H9 (cell line): ENCODE measurements around the gene RBM5. TPM values are rescaled to one million over a fixed set of nuclear protein-coding genes. Genes with fewer than 3 reads are reported as not detected.

ENCODE experiments used
- DNase-seq: peaks from one replicate; pipeline ENCODE4 v3.0.0-alpha.2; 2017
- H2AFZ ChIP-seq: one replicate; pipeline ENCODE4 v1.6.1; 2013; ENCODE audit warnings: mild to moderate bottlenecking, low read length, control low read depth, moderate library complexity
- H2AK5ac ChIP-seq: 2 replicates; pipeline ENCODE4 v1.6.1; 2013; ENCODE audit warnings: low read length, control low read depth, mixed read lengths; ENCODE audit not compliant: insufficient read length
- H2BK120ac ChIP-seq: one replicate; pipeline ENCODE4 v1.6.1; 2013; ENCODE audit warnings: low read depth, mild to moderate bottlenecking, low read length, control low read depth, inconsistent platforms; ENCODE audit not compliant: poor library complexity, severe bottlenecking
- H2BK12ac ChIP-seq: 2 replicates; pipeline ENCODE4 v1.6.1; 2013; ENCODE audit warnings: low read length, control low read depth, mixed read lengths, low read depth; ENCODE audit not compliant: insufficient read length
- H2BK15ac ChIP-seq: 2 replicates; pipeline ENCODE4 v1.6.1; 2013; ENCODE audit warnings: low read depth, low read length, control low read depth
- H2BK20ac ChIP-seq: one replicate; pipeline ENCODE4 v1.6.1; 2013; ENCODE audit warnings: low read depth, mild to moderate bottlenecking, low read length, control low read depth, inconsistent platforms; ENCODE audit not compliant: poor library complexity, severe bottlenecking
- H2BK5ac ChIP-seq: 2 replicates; pipeline ENCODE4 v1.6.1; 2013; ENCODE audit warnings: low read length, control low read depth, mixed read lengths; ENCODE audit not compliant: insufficient read length
- H3K14ac ChIP-seq: 2 replicates; pipeline ENCODE4 v1.6.1; 2013; ENCODE audit warnings: low read length, control low read depth; ENCODE audit not compliant: insufficient read depth
- H3K18ac ChIP-seq: 2 replicates; pipeline ENCODE4 v1.6.1; 2013; ENCODE audit warnings: low read depth, mild to moderate bottlenecking, mixed read lengths, low read length, control low read depth; ENCODE audit not compliant: insufficient read length
- H3K23ac ChIP-seq: 2 replicates; pipeline ENCODE4 v1.6.1; 2013; ENCODE audit warnings: low read length, control low read depth, mixed read lengths, low read depth; ENCODE audit not compliant: insufficient read length
- H3K23me2 ChIP-seq: 2 replicates; pipeline ENCODE4 v1.6.1; 2013; ENCODE audit warnings: low read depth, mild to moderate bottlenecking, mixed read lengths, low read length, control low read depth; ENCODE audit not compliant: insufficient read length, poor library complexity, severe bottlenecking
- H3K27ac ChIP-seq: 2 replicates; pipeline ENCODE4 v1.5.1; 2013; ENCODE audit warnings: low read length, control low read depth, mixed read lengths, low read depth; ENCODE audit not compliant: insufficient read length
- H3K27me3 ChIP-seq: 2 replicates; pipeline ENCODE4 v1.6.1; 2013; ENCODE audit warnings: low read length, control low read depth, inconsistent platforms; ENCODE audit not compliant: insufficient read depth
- H3K4ac ChIP-seq: 2 replicates; pipeline ENCODE4 v1.6.1; 2013; ENCODE audit warnings: low read depth, mild to moderate bottlenecking, control low read depth, inconsistent platforms, low read length, moderate library complexity
- H3K4me1 ChIP-seq: 2 replicates; pipeline ENCODE4 v1.6.1; 2013; ENCODE audit warnings: low read length, control low read depth, inconsistent platforms; ENCODE audit not compliant: insufficient read depth
- H3K4me2 ChIP-seq: 2 replicates; pipeline ENCODE4 v1.6.1; 2013; ENCODE audit warnings: low read length, control low read depth, mixed read lengths; ENCODE audit not compliant: insufficient read length, insufficient read depth
- H3K56ac ChIP-seq: 2 replicates; pipeline ENCODE4 v1.6.1; 2013; ENCODE audit warnings: low read depth, mild to moderate bottlenecking, mixed read lengths, low read length, control low read depth; ENCODE audit not compliant: insufficient read length
- H3K79me1 ChIP-seq: 2 replicates; pipeline ENCODE4 v1.6.1; 2013; ENCODE audit warnings: low read depth, mild to moderate bottlenecking, moderate library complexity, low read length, control low read depth, inconsistent platforms; ENCODE audit not compliant: insufficient read depth, poor library complexity, severe bottlenecking
- H3K79me2 ChIP-seq: 2 replicates; pipeline ENCODE4 v1.6.1; 2013; ENCODE audit warnings: low read length, control low read depth, inconsistent platforms; ENCODE audit not compliant: insufficient read depth
- H3K9ac ChIP-seq: 2 replicates; pipeline ENCODE4 v1.6.1; 2013; ENCODE audit warnings: low read length, control low read depth, mixed read lengths; ENCODE audit not compliant: insufficient read length; ENCODE audit errors: extremely low read depth
- H3K9me3 ChIP-seq: one replicate; pipeline ENCODE4 v1.6.1; 2013; ENCODE audit warnings: low read depth, low read length, inconsistent platforms; ENCODE audit not compliant: control insufficient read depth
- H3T11ph ChIP-seq: one replicate; pipeline ENCODE4 v1.6.1; 2013; ENCODE audit warnings: mild to moderate bottlenecking, low read length, control low read depth, inconsistent platforms
- H4K20me1 ChIP-seq: one replicate; pipeline ENCODE4 v1.6.1; 2013; ENCODE audit not compliant: control insufficient read depth, insufficient read length, insufficient read depth
- H4K5ac ChIP-seq: 2 replicates; pipeline ENCODE4 v1.6.1; 2013; ENCODE audit warnings: low read depth, mild to moderate bottlenecking, mixed read lengths, low read length, control low read depth; ENCODE audit not compliant: insufficient read length
- H4K8ac ChIP-seq: replicated peaks from 2 replicates; pipeline ENCODE4 v1.6.1; 2013; ENCODE audit warnings: low read length, control low read depth, mixed read lengths, low read depth; ENCODE audit not compliant: insufficient read length
- H4K91ac ChIP-seq: 2 replicates; pipeline ENCODE4 v1.6.1; 2013; ENCODE audit warnings: low read depth, mild to moderate bottlenecking, moderate library complexity, mixed read lengths, low read length, control low read depth; ENCODE audit not compliant: insufficient read length
- H3K27ac Mint-ChIP-seq, 3 experiments: 2 replicates in 2 of 3; 3 replicates in 1 of 3; pipeline ENCODE4 v1.8.0; 2020 to 2021; ENCODE audit warnings: mixed read lengths in 3 of 3, mild to moderate bottlenecking in 1 of 3, moderate library complexity in 1 of 3
- H3K27me3 Mint-ChIP-seq: 2 replicates; pipeline ENCODE4 v1.8.0; 2021; ENCODE audit warnings: low read depth, mild to moderate bottlenecking, moderate library complexity, mixed read lengths
- H3K36me3 Mint-ChIP-seq, 3 experiments: 2 replicates in 2 of 3; 3 replicates in 1 of 3; pipeline ENCODE4 v1.8.0; 2020 to 2021; ENCODE audit warnings: low read depth in 3 of 3, mixed read lengths in 3 of 3; ENCODE audit not compliant: insufficient read depth in 1 of 3
- H3K4me1 Mint-ChIP-seq, 2 experiments: 2 replicates each; pipeline ENCODE4 v1.8.0; 2020; ENCODE audit warnings: mixed read lengths in 2 of 2
- H3K4me3 Mint-ChIP-seq, 2 experiments: 2 replicates in 1 of 2; 3 replicates in 1 of 2; pipeline ENCODE4 v1.8.0; 2020 to 2021; ENCODE audit warnings: mild to moderate bottlenecking in 2 of 2, mixed read lengths in 2 of 2, moderate library complexity in 1 of 2
- H3K9me3 Mint-ChIP-seq, 2 experiments: 2 replicates in 1 of 2; 3 replicates in 1 of 2; pipeline ENCODE4 v1.8.0; 2020; ENCODE audit warnings: mild to moderate bottlenecking in 2 of 2, mixed read lengths in 2 of 2, moderate library complexity in 1 of 2
- WGBS: extraction: QIAGEN DNeasy Blood & Tissue Kit; methylation state at CpG from one replicate; pipeline ENCODE4 v1.1.7; 2013; ENCODE audit warnings: missing lambda C conversion rate, low lambda C conversion rate, mixed read lengths; ENCODE audit not compliant: insufficient read length; ENCODE audit errors: extremely low coverage; 5-methylcytosine and 5-hydroxymethylcytosine counted together
- total RNA-seq: library from RNA; stranded (reverse); gene quantifications from 2 replicates; pipeline ENCODE4 v1.2.1, GENCODE V29; 2021
- TF ChIP-seq, protein P1 (sequence below): fragments of 200-600 bp; sonication (generic); conservative IDR thresholded peaks from 3 replicates; pipeline ENCODE4 v1.8.0; 2021; ENCODE audit warnings: antibody characterized with exemption, mild to moderate bottlenecking

The RBM5 gene
- total RNA-seq, 1 experiment from 2014 or later, result 123 TPM

DNA sequence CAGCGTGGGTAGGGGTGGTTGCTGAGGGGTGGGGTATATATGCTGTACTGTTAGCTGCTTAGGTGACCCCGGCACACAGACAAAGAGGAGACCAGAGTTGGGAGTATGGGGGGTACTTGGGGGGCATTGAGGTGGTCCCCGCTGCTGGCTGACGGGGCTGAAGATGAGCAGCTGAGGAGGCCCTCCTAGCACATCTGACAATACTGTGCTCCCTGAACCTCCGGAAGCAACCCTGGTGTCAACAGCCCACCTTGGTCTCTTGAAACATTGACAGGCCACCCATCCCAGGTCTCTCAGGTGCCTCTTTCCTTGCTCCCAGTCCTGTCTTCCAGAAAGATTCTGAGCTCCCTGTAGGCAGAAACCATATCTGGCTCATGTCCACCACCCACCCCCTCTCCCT is 47.2 kb downstream of the RBM5 start:
- Histone ChIP-seq H3K23ac (no peak overlapping the region), H3K27ac (no peak overlapping the region), H4K91ac (no peak overlapping the region), H2BK15ac (no peak overlapping the region), H2BK12ac (no peak overlapping the region), H4K5ac (no peak overlapping the region), H2AK5ac (no peak overlapping the region), H2BK5ac (no peak overlapping the region), H3K79me2 (no peaks in the 10 kb centered on the region), H2BK20ac (no peak overlapping the region), H3K4me2 (no peak overlapping the region), H3K18ac (no peak overlapping the region), H3K4me1 (peaks cover 8% of the 10 kb centered on the region; the same call in 1 of the 2 replicates), H3K9ac (no peak overlapping the region), H2AFZ (no peak overlapping the region), H3K23me2 (no peaks in the 10 kb centered on the region), H3K14ac (no peak overlapping the region), H3T11ph (no peak overlapping the region), H3K27me3 (no peaks in the 10 kb centered on the region), H4K20me1 (no peaks in the 10 kb centered on the region), H3K56ac (no peak overlapping the region), H3K4ac (no peak overlapping the region), H3K79me1 (no peaks in the 10 kb centered on the region), H4K8ac (no peak overlapping the region), H3K9me3 (no peaks in the 10 kb centered on the region), H2BK120ac (no peak overlapping the region)
- DNase-seq, result no peak
- H3K9me3 Mint-ChIP-seq, result no peaks in the 10 kb centered on the region
- no CpG with 5 or more reads among the region's 5 CpGs for WGBS
- TF ChIP-seq, protein P1, sequence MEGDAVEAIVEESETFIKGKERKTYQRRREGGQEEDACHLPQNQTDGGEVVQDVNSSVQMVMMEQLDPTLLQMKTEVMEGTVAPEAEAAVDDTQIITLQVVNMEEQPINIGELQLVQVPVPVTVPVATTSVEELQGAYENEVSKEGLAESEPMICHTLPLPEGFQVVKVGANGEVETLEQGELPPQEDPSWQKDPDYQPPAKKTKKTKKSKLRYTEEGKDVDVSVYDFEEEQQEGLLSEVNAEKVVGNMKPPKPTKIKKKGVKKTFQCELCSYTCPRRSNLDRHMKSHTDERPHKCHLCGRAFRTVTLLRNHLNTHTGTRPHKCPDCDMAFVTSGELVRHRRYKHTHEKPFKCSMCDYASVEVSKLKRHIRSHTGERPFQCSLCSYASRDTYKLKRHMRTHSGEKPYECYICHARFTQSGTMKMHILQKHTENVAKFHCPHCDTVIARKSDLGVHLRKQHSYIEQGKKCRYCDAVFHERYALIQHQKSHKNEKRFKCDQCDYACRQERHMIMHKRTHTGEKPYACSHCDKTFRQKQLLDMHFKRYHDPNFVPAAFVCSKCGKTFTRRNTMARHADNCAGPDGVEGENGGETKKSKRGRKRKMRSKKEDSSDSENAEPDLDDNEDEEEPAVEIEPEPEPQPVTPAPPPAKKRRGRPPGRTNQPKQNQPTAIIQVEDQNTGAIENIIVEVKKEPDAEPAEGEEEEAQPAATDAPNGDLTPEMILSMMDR, result no peak
- no peak overlapping the region for H3K4me3 Mint-ChIP-seq
- no peaks in the 10 kb centered on the region; a peak in 2 of 7 replicates for H3K36me3 Mint-ChIP-seq
- no peak overlapping the region; a peak in 1 of 7 replicates for H3K27ac Mint-ChIP-seq
- H3K4me1 Mint-ChIP-seq, result peaks cover 31 to 55% of the 10 kb centered on the region in 2 experiments
- no peaks in the 10 kb centered on the region; the same call in none of the 2 replicates for H3K27me3 Mint-ChIP-seq
